K562 (cell line): ENCODE results near the gene DHPS. TPM values are rescaled to one million over a fixed set of nuclear protein-coding genes. Genes with fewer than 3 reads are reported as not detected.

Experiments
- ATAC-seq: fragments of 200-7000 bp; cut with Tn5 transposase; 3 replicates; pipeline ENCODE4 v1.9.1; 2020; ENCODE audit warnings: moderate library complexity
- BruUV-seq: library from RNA; stranded (reverse); fragments of 400-500 nt; replicated peaks from 2 replicates; lab custom pipeline; 2021; lab: Mats Ljungman, UMichigan
- CTCF ChIA-PET: fragments of 300-600 bp; formaldehyde crosslinking; extraction: SDS; loops from one replicate; lab custom pipeline; 2021; ENCODE audit warnings: low intra/inter-chr PET ratio; lab: Yijun Ruan, JAX
- POLR2A ChIA-PET: fragments of 300-600, 350-650 bp; sonication (Branson Sonifier 250); formaldehyde crosslinking; extraction: SDS; loops from one replicate; lab custom pipeline; 2021; ENCODE audit warnings: antibody characterized with exemption, inconsistent platforms; lab: Yijun Ruan, JAX
- DNase-seq, 4 experiments: peaks; one replicate each; pipeline versions ENCODE4 v3.0.0 to v3.0.0-alpha.2; 2011 to 2018; ENCODE audit warnings: low spot score in 3 of 4, mixed read lengths in 3 of 4; ENCODE audit errors: extremely low read depth in 1 of 4
- FAIRE-seq: peaks from 2 replicates; lab custom pipeline; 2011; peaks lifted over from hg19 to GRCh38; lab: Jason Lieb, UNC
- H2AFZ ChIP-seq: 2 replicates; pipeline ENCODE4 v1.6.0; 2011; ENCODE audit warnings: low read depth, low read length, control low read depth, inconsistent platforms
- H3K27ac ChIP-seq: fragments of 200-600 bp; 3 replicates; pipeline ENCODE4 v1.8.0; 2011; ENCODE audit warnings: low read depth, mild to moderate bottlenecking, control low read depth, inconsistent platforms, low read length, moderate library complexity, mixed read lengths; ENCODE audit errors: extremely low read depth
- H3K27me3 ChIP-seq, 2 experiments: fragments of 300-600 bp in 1 of 2; 2 replicates in 1 of 2; 3 replicates in 1 of 2; pipeline versions ENCODE4 v1.6.0 to v1.8.0; 2011; ENCODE audit warnings: inconsistent platforms in 2 of 2, low read length in 2 of 2, mild to moderate bottlenecking in 1 of 2, mixed read lengths in 1 of 2, moderate library complexity in 1 of 2; ENCODE audit not compliant: control insufficient read depth in 2 of 2, insufficient read depth in 2 of 2
- H3K36me3 ChIP-seq: fragments of 300-600 bp; 3 replicates; pipeline ENCODE4 v1.8.0; 2011; ENCODE audit warnings: mild to moderate bottlenecking, low read length, inconsistent platforms; ENCODE audit not compliant: control insufficient read depth, insufficient read depth
- H3K4me1 ChIP-seq, 2 experiments: fragments of 200-600 bp in 1 of 2; replicated peaks in 1 of 2; 2 replicates in 1 of 2; 3 replicates in 1 of 2; pipeline versions ENCODE4 v1.5.1 to v1.8.0; 2011; ENCODE audit warnings: inconsistent platforms in 2 of 2, low read length in 2 of 2, mild to moderate bottlenecking in 1 of 2, mixed read lengths in 1 of 2, moderate library complexity in 1 of 2; ENCODE audit not compliant: control insufficient read depth in 2 of 2, insufficient read depth in 2 of 2
- H3K4me2 ChIP-seq: 2 replicates; pipeline ENCODE4 v1.6.1; 2011; ENCODE audit warnings: low read length, control low read depth, inconsistent platforms, mixed read lengths; ENCODE audit not compliant: insufficient read depth
- H3K4me3 ChIP-seq: fragments of 200-600 bp; sonication (generic), shearing (Covaris generic); 2 replicates; pipeline ENCODE4 v1.5.1; 2016; ENCODE audit warnings: control low read depth, inconsistent platforms
- H3K79me2 ChIP-seq: fragments of 200-600 bp; 3 replicates; pipeline ENCODE4 v1.8.0; 2011; ENCODE audit warnings: low read length, inconsistent platforms; ENCODE audit not compliant: control insufficient read depth, insufficient read depth
- H3K9ac ChIP-seq, 2 experiments: 2 replicates each; pipeline versions ENCODE4 v1.6.0 to v1.6.1; 2011; ENCODE audit warnings: low read depth in 2 of 2, low read length in 2 of 2, control low read depth in 1 of 2, inconsistent platforms in 1 of 2, mild to moderate bottlenecking in 1 of 2, mixed read lengths in 1 of 2; ENCODE audit not compliant: insufficient read depth in 1 of 2
- H3K9me1 ChIP-seq: one replicate; pipeline ENCODE4 v1.6.0; 2011; ENCODE audit warnings: inconsistent platforms, mild to moderate bottlenecking, low read length, moderate library complexity; ENCODE audit not compliant: control insufficient read depth, insufficient read depth
- H3K9me3 ChIP-seq: replicated peaks from 2 replicates; pipeline ENCODE4 v1.5.1; 2011; ENCODE audit warnings: low read depth, low read length, inconsistent platforms; ENCODE audit not compliant: control insufficient read depth, insufficient read depth
- H4K20me1 ChIP-seq: replicated peaks from 2 replicates; pipeline ENCODE4 v1.6.1; 2011; ENCODE audit warnings: low read length, inconsistent platforms, mixed read lengths; ENCODE audit not compliant: control insufficient read depth, insufficient read depth
- ATF3 ChIP-seq, 2 experiments: fragments of 450-650 bp in 1 of 2; sonication (generic) in 1 of 2; formaldehyde crosslinking in 1 of 2; IDR thresholded peaks in 1 of 2; conservative IDR thresholded peaks in 1 of 2; 2 replicates each; pipeline versions ENCODE4 v1.6.1 to v1.8.1; 2016 to 2023; ENCODE audit warnings: mild to moderate bottlenecking in 2 of 2, moderate library complexity in 2 of 2, inconsistent platforms in 1 of 2, missing genetic modification reagents in 1 of 2
- ESRRB ChIP-seq: fragments of 250-450 bp; sonication (Bioruptor Pico); IDR thresholded peaks from 2 replicates; pipeline ENCODE4 v1.5.0; 2020; ENCODE audit warnings: mild to moderate bottlenecking, moderate library complexity, borderline replicate concordance
- EWSR1 ChIP-seq: fragments of 450-650 bp; IDR thresholded peaks from 2 replicates; pipeline ENCODE4 v1.6.1; 2018; ENCODE audit warnings: borderline replicate concordance, mild to moderate bottlenecking, low read depth, moderate library complexity; ENCODE audit not compliant: partially characterized antibody
- GTF2B ChIP-seq: IDR thresholded peaks from 2 replicates; pipeline ENCODE4 v1.6.1; 2011; ENCODE audit not compliant: insufficient read length; ENCODE audit errors: extremely low read depth
- ID3 ChIP-seq, 2 experiments: fragments of 250-450 bp in 1 of 2; fragments of 450-650 bp in 1 of 2; sonication (Bioruptor Pico) in 1 of 2; IDR thresholded peaks; 2 replicates each; pipeline versions ENCODE4 v1.6.1 to v1.8.0; 2016 to 2021; ENCODE audit warnings: mild to moderate bottlenecking in 2 of 2, moderate library complexity in 2 of 2, missing compliant biosample characterization in 1 of 2, missing genetic modification characterization in 1 of 2
- MCM3 ChIP-seq: fragments of 450-650 bp; IDR thresholded peaks from 2 replicates; pipeline ENCODE4 v1.6.1; 2016
- MTA3 ChIP-seq: fragments of 450-650 bp; formaldehyde crosslinking; IDR thresholded peaks from 2 replicates; pipeline ENCODE4 v1.6.1; 2017; ENCODE audit warnings: mild to moderate bottlenecking, borderline replicate concordance
- MYBL2 ChIP-seq, 2 experiments: fragments of 450-650 bp in 1 of 2; sonication (generic) in 1 of 2; formaldehyde crosslinking in 1 of 2; IDR thresholded peaks; 2 replicates each; pipeline versions ENCODE4 v1.6.1 to v1.8.1; 2017 to 2022; ENCODE audit warnings: borderline replicate concordance in 1 of 2, inconsistent platforms in 1 of 2, low read depth in 1 of 2, mild to moderate bottlenecking in 1 of 2, missing genetic modification reagents in 1 of 2, moderate library complexity in 1 of 2
- NFE2L1 ChIP-seq: fragments of 450-650 bp; IDR thresholded peaks from 2 replicates; pipeline ENCODE4 v1.6.1; 2016; ENCODE audit warnings: missing genetic modification characterization, low read depth, mild to moderate bottlenecking, missing compliant biosample characterization, moderate library complexity, borderline replicate concordance
- PHF21A ChIP-seq: fragments of 450-650 bp; IDR thresholded peaks from 2 replicates; pipeline ENCODE4 v1.6.1; 2017; ENCODE audit warnings: low read depth, borderline replicate concordance
- RNF2 ChIP-seq: sonication (generic); IDR thresholded peaks from 2 replicates; pipeline ENCODE4 v1.6.1; 2016
- SNIP1 ChIP-seq: fragments of 450-650 bp; IDR thresholded peaks from 2 replicates; pipeline ENCODE4 v1.7.1; 2017; ENCODE audit warnings: low read depth, mild to moderate bottlenecking
- USF2 ChIP-seq: sonication (generic); formaldehyde crosslinking; IDR thresholded peaks from 2 replicates; pipeline ENCODE4 v1.5.0; 2020; ENCODE audit warnings: missing genetic modification reagents
- ZBTB5 ChIP-seq: fragments of 450-650 bp; IDR thresholded peaks from 2 replicates; pipeline ENCODE4 v1.6.1; 2017; ENCODE audit warnings: antibody characterized with exemption
- ZC3H8 ChIP-seq: fragments of 450-650 bp; IDR thresholded peaks from 2 replicates; pipeline ENCODE4 v1.6.1; 2017
- ZNF121 ChIP-seq: sonication (generic); formaldehyde crosslinking; conservative IDR thresholded peaks from 2 replicates; pipeline ENCODE4 v1.8.0; 2022; ENCODE audit warnings: missing genetic modification reagents
- WGBS: fragments of 100-300 bp; shearing (Covaris generic); methylation state at CpG from one replicate; pipeline ENCODE4 v1.1.6; 2016; ENCODE audit warnings: low coverage, mixed read lengths; ENCODE audit not compliant: insufficient coverage; ENCODE audit errors: missing lambda C conversion rate; 5-methylcytosine and 5-hydroxymethylcytosine counted together
- in situ Hi-C: fragments of 300-500 bp; cut with MboI; formaldehyde crosslinking; loops from 4 replicates; pipeline ENCODE4 v1.15.0; 2018; ENCODE audit warnings: inconsistent platforms, mixed read lengths
- intact Hi-C: fragments of 100-400 bp; cut with micrococcal nuclease; formaldehyde crosslinking; loops from 2 replicates; pipeline ENCODE4 v1.14.2; 2022
- polyA plus RNA-seq, 8 experiments: library from polyadenylated mRNA; depleted of rRNA in 4 of 8; stranded (reverse) in 5 of 8; unstranded in 3 of 8; fragments of >200 nt; fragmentation: Nextera tagmentation in 2 of 8; fragmentation: Illumina TruSeq in 1 of 8; extraction: Ambion mirVana in 2 of 8; extraction: Trizol in 1 of 8; gene quantifications; 2 replicates each; pipeline versions ENCODE4 v1.2.1 to v1.2.3, GENCODE V29; 2011 to 2014; ENCODE audit warnings: inconsistent platforms in 1 of 8, missing spikeins in 1 of 8
- total RNA-seq, 7 experiments: library from RNA; depleted of rRNA in 6 of 7; stranded (reverse); fragments of >200 nt in 6 of 7; fragmentation: Illumina TruSeq in 2 of 7; extraction: Trizol in 2 of 7; gene quantifications; 2 replicates each; pipeline versions ENCODE4 v1.2.1 to v1.2.3, GENCODE V29; 2011 to 2021; ENCODE audit warnings: low replicate concordance in 1 of 7

The DHPS gene
- total and polyA plus RNA-seq, 9 of the 15 experiments (the other 6 are each of a cell fraction or from before 2014, with no cell fraction given): 47.1 to 110 (median 79.9) TPM

GRCh38 chr19:12649941-12650340 lies 31.7 kb downstream of the DHPS start:
- Histone ChIP-seq H3K4me3 (no peak overlapping the region), H4K20me1 (no peaks in the 10 kb centered on the region), H3K79me2 (no peaks in the 10 kb centered on the region), H3K27me3 (no peaks in the 10 kb centered on the region), H3K9me1 (no peaks in the 10 kb centered on the region), H3K9me3 (no peaks in the 10 kb centered on the region), H2AFZ (no peak overlapping the region), H3K4me2 (no peak overlapping the region), H3K36me3 (no peaks in the 10 kb centered on the region; the same call in 2 of the 3 replicates), H3K4me1 (peaks cover 4 to 27% of the 10 kb centered on the region in 2 experiments; a peak in 4 of 5 replicates), H3K9ac (no peak overlapping the region), H3K27ac (no peak overlapping the region)
- in situ Hi-C loops (no loop called here), intact Hi-C loops (no loop called here)
- BruUV-seq: no TSS peak
- ChIA-PET CTCF (no interaction called here), POLR2A (no interaction called here)
- 87% methylated on average over 10 of the region's 10 CpGs for WGBS
- ATAC-seq (no peak), FAIRE-seq (no peak), DNase-seq (no peak)
- TF ChIP-seq ATF3 (IDR thresholded peaks at IDR 0.05): no peak
- no peak for TF ChIP-seq ATF3 (CRISPR knock-in tag; conservative IDR thresholded peaks at IDR 0.05)
- TF ChIP-seq PHF21A: no peak
- no peak for TF ChIP-seq MYBL2 (IDR thresholded peaks at IDR 0.05; ENCODE audit: low read depth)
- no peak for TF ChIP-seq MYBL2 (CRISPR knock-in tag; IDR thresholded peaks at IDR 0.05; ENCODE audit: borderline replicate concordance)
- TF ChIP-seq ZBTB5: no peak
- no peak for TF ChIP-seq ESRRB (CRISPR knock-in tag)
- no peak for TF ChIP-seq USF2
- no peak for TF ChIP-seq MCM3
- no peak for TF ChIP-seq RNF2
- TF ChIP-seq ZNF121: no peak
- no peak for TF ChIP-seq EWSR1
- TF ChIP-seq GTF2B: no peak
- TF ChIP-seq SNIP1: no peak
- TF ChIP-seq ZC3H8: no peak
- TF ChIP-seq NFE2L1 (tag): no peak
- TF ChIP-seq MTA3: no peak
- TF ChIP-seq ID3 (CRISPR knock-in tag; IDR thresholded peaks at IDR 0.05): no peak
- TF ChIP-seq ID3 (tag; IDR thresholded peaks at IDR 0.05): no peak
